Naive thymus-derived CD4-positive, alpha-beta T cell (primary cell): ENCODE results near the gene GIMD1. TPM values are rescaled to one million over a fixed set of nuclear protein-coding genes. Genes with fewer than 3 reads are reported as not detected.

Experiments used
- ATAC-seq: fragments of 150-1000 bp; cut with Tn5 transposase; 2 replicates; pipeline ENCODE4 v1.10.0; 2021; ENCODE audit warnings: mild to moderate bottlenecking, moderate library complexity
- CTCF ChIA-PET: fragments of 350-600 bp; sonication (Branson Sonifier 250); formaldehyde crosslinking; loops from one replicate; lab custom pipeline; 2021; ENCODE audit warnings: antibody characterized with exemption; lab: Charles Lee
- POLR2A ChIA-PET: fragments of 350-600 bp; sonication (Branson Sonifier 250); formaldehyde crosslinking; loops from one replicate; lab custom pipeline; 2021; ENCODE audit warnings: antibody characterized with exemption, inconsistent platforms; lab: Charles Lee
- DNase-seq, 9 donors: peaks; one replicate each; pipeline versions ENCODE4 v3.0.0 to v3.0.0-alpha.2; 2020 to 2022; ENCODE audit warnings: mixed read lengths in 1 of 9
- H3K27ac ChIP-seq: one replicate; pipeline ENCODE4 v1.7.0; 2013; ENCODE audit warnings: mild to moderate bottlenecking, low read depth, low read length, moderate library complexity
- H3K27me3 ChIP-seq, 2 donors: one replicate each; pipeline ENCODE4 v1.7.0; 2013; ENCODE audit warnings: low read length in 2 of 2, mild to moderate bottlenecking in 2 of 2, moderate library complexity in 2 of 2; ENCODE audit not compliant: control insufficient read depth in 2 of 2, insufficient read depth in 2 of 2
- H3K36me3 ChIP-seq, 3 experiments: 1 replicate in 2 of 3; 2 replicates in 1 of 3; pipeline ENCODE4 v1.7.0; 2013; ENCODE audit warnings: low read length in 3 of 3, mild to moderate bottlenecking in 3 of 3, moderate library complexity in 1 of 3; ENCODE audit not compliant: insufficient read depth in 3 of 3, control insufficient read depth in 2 of 3
- H3K4me1 ChIP-seq, 2 donors: one replicate each; pipeline ENCODE4 v1.7.0; 2013; ENCODE audit warnings: low read length in 2 of 2, mild to moderate bottlenecking in 2 of 2, moderate library complexity in 1 of 2; ENCODE audit not compliant: control insufficient read depth in 2 of 2, insufficient read depth in 2 of 2
- H3K4me3 ChIP-seq: 2 replicates; pipeline ENCODE4 v1.7.0; 2013; ENCODE audit warnings: mild to moderate bottlenecking, low read length
- H3K9me3 ChIP-seq, 3 experiments: 1 replicate in 2 of 3; 2 replicates in 1 of 3; pipeline ENCODE4 v1.7.0; 2013; ENCODE audit warnings: low read length in 3 of 3; ENCODE audit not compliant: control insufficient read depth in 2 of 3
- H3K27ac Mint-ChIP-seq, 9 donors: one replicate each; pipeline ENCODE4 v1.8.0; 2020 to 2022; ENCODE audit warnings: mixed read lengths in 9 of 9, mild to moderate bottlenecking in 8 of 9, moderate library complexity in 5 of 9, inconsistent platforms in 2 of 9
- H3K27me3 Mint-ChIP-seq, 5 donors: one replicate each; pipeline ENCODE4 v1.8.0; 2021 to 2022; ENCODE audit warnings: mixed read lengths in 5 of 5, mild to moderate bottlenecking in 1 of 5
- H3K36me3 Mint-ChIP-seq, 5 donors: one replicate each; pipeline ENCODE4 v1.8.0; 2020 to 2022; ENCODE audit warnings: mixed read lengths in 5 of 5, mild to moderate bottlenecking in 3 of 5, inconsistent platforms in 1 of 5
- H3K4me1 Mint-ChIP-seq, 7 donors: one replicate each; pipeline ENCODE4 v1.8.0; 2020 to 2022; ENCODE audit warnings: mixed read lengths in 7 of 7, mild to moderate bottlenecking in 3 of 7, inconsistent platforms in 1 of 7
- H3K4me3 Mint-ChIP-seq, 10 donors: one replicate each; pipeline ENCODE4 v1.8.0; 2020 to 2022; ENCODE audit warnings: mild to moderate bottlenecking in 10 of 10, mixed read lengths in 10 of 10, moderate library complexity in 6 of 10, inconsistent platforms in 2 of 10
- H3K9me3 Mint-ChIP-seq, 11 donors: one replicate each; pipeline ENCODE4 v1.8.0; 2020 to 2022; ENCODE audit warnings: mixed read lengths in 11 of 11, mild to moderate bottlenecking in 4 of 11, inconsistent platforms in 1 of 11, moderate library complexity in 1 of 11
- intact Hi-C, 2 donors: fragments of 100-400 bp; cut with micrococcal nuclease; formaldehyde crosslinking; loops; one replicate each; pipeline ENCODE4 v1.15.1; 2023
- polyA plus RNA-seq, 2 donors: library from polyadenylated mRNA; unstranded; fragments of 300-500 nt; fragmentation: Illumina TruSeq; gene quantifications; one replicate each; pipeline ENCODE4 v1.2.3, GENCODE V29; 2021
- total RNA-seq, 6 experiments: library from RNA in 5 of 6; stranded (reverse) in 5 of 6; gene quantifications; 1 replicate in 5 of 6; 2 replicates in 1 of 6; pipeline ENCODE4 v1.2.3 and lab custom pipeline; 2021 to 2026

Gene GIMD1
- total and polyA plus RNA-seq, 7 experiments from 2014 or later = not detected

- peak; percentile 24 for ATAC-seq
- ChIA-PET POLR2A (interaction anchor here (0.6 to 2.0 kb wide), 8 partner anchors 12 to 1405 kb away, joined by 3 to 6 read pairs (median 4); partner anchors contain the start of genes PAPSS1 and PPA2), CTCF (interaction anchor here (1.2 kb wide), 1 partner anchor 842 kb away, joined by 3 read pairs; the partner anchor contains the start of gene PPA2)
- peaks cover 0 to 16% (median 11%) of the 10 kb centered on the region in 5 donors for H3K36me3 Mint-ChIP-seq
- peak overlapping the region; percentile 95 for H3K4me3 ChIP-seq
- H3K36me3 ChIP-seq = peaks cover 0 to 4% (median 0%) of the 10 kb centered on the region in 3 experiments
- peaks cover 23 to 51% (median 44%) of the 10 kb centered on the region in 7 donors for H3K4me1 Mint-ChIP-seq
- peaks cover 22 to 24% of the 10 kb centered on the region in 2 donors for H3K4me1 ChIP-seq
- H3K27me3 Mint-ChIP-seq = no peaks in the 10 kb centered on the region
- intact Hi-C loops = loop anchor here (5.0 to 10.0 kb wide), 3 partner anchors 1617 to 1672 kb away; partner anchors contain the start of genes HADH (in 2 of the 2) and CYP2U1 (in 1 of the 2)
- H3K27me3 ChIP-seq = no peaks in the 10 kb centered on the region
- H3K9me3 ChIP-seq = no peaks in the 10 kb centered on the region
- no peak overlapping the region for H3K4me3 Mint-ChIP-seq
- no peak overlapping the region for H3K27ac Mint-ChIP-seq
- peak in 1 of 9 donors; percentile 54 for DNase-seq
- H3K9me3 Mint-ChIP-seq = no peaks in the 10 kb centered on the region
- H3K27ac ChIP-seq = peak overlapping the region; percentile 90
Observed at GRCh38 chr4:106315476-106315967, 53.1 kb downstream of the GIMD1 start.

- DNase-seq = peak in 1 of 9 donors; percentile 12
- Histone ChIP-seq H3K4me3 (peak overlapping the region; percentile 95), H3K27ac (peak overlapping the region; percentile 90), H3K27me3 (no peaks in the 10 kb centered on the region), H3K36me3 (peaks cover 0 to 4% (median 0%) of the 10 kb centered on the region in 3 experiments), H3K9me3 (no peaks in the 10 kb centered on the region), H3K4me1 (peaks cover 22 to 24% of the 10 kb centered on the region in 2 donors)
- ChIA-PET CTCF (interaction anchor here (1.2 kb wide), 1 partner anchor 841 kb away, joined by 3 read pairs; the partner anchor contains the start of gene PPA2), POLR2A (interaction anchor here (0.6 to 2.0 kb wide), 4 partner anchors 12 to 1405 kb away, joined by 3 to 6 read pairs (median 4); partner anchors contain the start of gene PAPSS1)
- intact Hi-C loops = loop anchor here (5.0 to 10.0 kb wide), 4 partner anchors 78 to 1672 kb away; partner anchors contain the start of genes HADH (in 2 of the 2) and CYP2U1 (in 1 of the 2)
- Mint-ChIP-seq H3K27me3 (no peaks in the 10 kb centered on the region), H3K36me3 (peaks cover 0 to 11% (median 5%) of the 10 kb centered on the region in 5 donors), H3K27ac (no peak overlapping the region), H3K4me3 (no peak overlapping the region), H3K4me1 (peaks cover 23 to 51% (median 46%) of the 10 kb centered on the region in 7 donors), H3K9me3 (no peaks in the 10 kb centered on the region)
- ATAC-seq = no peak
Observed at GRCh38 chr4:106314960-106315359, 53.6 kb downstream of the GIMD1 start.

- Mint-ChIP-seq H3K27me3 (no peaks in the 10 kb centered on the region), H3K27ac (peak overlapping the region in 4 of 9 donors; percentile 44 to 88 (median 82)), H3K4me1 (peaks cover 19 to 60% (median 51%) of the 10 kb centered on the region in 7 donors), H3K36me3 (peaks cover 0 to 7% (median 4%) of the 10 kb centered on the region in 5 donors), H3K4me3 (peak overlapping the region in 4 of 10 donors; percentile 5 to 55 (median 23)), H3K9me3 (no peaks in the 10 kb centered on the region)
- Histone ChIP-seq H3K27ac (peak overlapping the region; percentile 19), H3K27me3 (no peaks in the 10 kb centered on the region), H3K4me1 (peaks cover 17 to 22% of the 10 kb centered on the region in 2 donors), H3K4me3 (no peak overlapping the region), H3K9me3 (no peaks in the 10 kb centered on the region), H3K36me3 (peaks cover 0 to 4% (median 0%) of the 10 kb centered on the region in 3 experiments)
- ChIA-PET CTCF (no interaction called here), POLR2A (interaction anchor here (0.5 to 0.7 kb wide), 3 partner anchors 44 to 120 kb away, joined by 3 read pairs; no protein-coding TSS in a partner anchor)
- DNase-seq = no peak
- ATAC-seq = no peak
- intact Hi-C loops = loop anchor here (5.0 to 10.0 kb wide), 2 partner anchors 76 to 1672 kb away; partner anchors contain the start of gene HADH (in 1 of the 2)
Observed at GRCh38 chr4:106312997-106313522, 55.5 kb downstream of the GIMD1 start.

GRCh38 chr4:106312377-106312776 is 56.2 kb downstream of the GIMD1 start:
- Histone ChIP-seq H3K36me3 (peaks cover 0 to 4% (median 0%) of the 10 kb centered on the region in 3 experiments), H3K4me3 (no peak overlapping the region), H3K27me3 (no peaks in the 10 kb centered on the region), H3K4me1 (peaks cover 10 to 15% of the 10 kb centered on the region in 2 donors), H3K9me3 (no peaks in the 10 kb centered on the region), H3K27ac (no peak overlapping the region)
- ChIA-PET CTCF (no interaction called here), POLR2A (interaction anchor here (0.5 kb wide), 1 partner anchor 85 kb away, joined by 3 read pairs; no protein-coding TSS in a partner anchor)
- peaks cover 14 to 60% (median 51%) of the 10 kb centered on the region in 7 donors for H3K4me1 Mint-ChIP-seq
- ATAC-seq = no peak
- intact Hi-C loops = loop anchor here (5.0 to 10.0 kb wide), 2 partner anchors 75 to 1672 kb away; partner anchors contain the start of gene HADH (in 1 of the 2)
- H3K4me3 Mint-ChIP-seq = peak overlapping the region in 1 of 10 donors; percentile 36
- no peaks in the 10 kb centered on the region for H3K27me3 Mint-ChIP-seq
- DNase-seq = no peak
- no peaks in the 10 kb centered on the region for H3K9me3 Mint-ChIP-seq
- peak overlapping the region in 4 of 9 donors; percentile 15 to 88 (median 38) for H3K27ac Mint-ChIP-seq
- H3K36me3 Mint-ChIP-seq = peaks cover 0 to 7% (median 4%) of the 10 kb centered on the region in 5 donors

Other genes with a start within 250 kb of the GIMD1 start
- gene TBCK, start 52.6 kb downstream of the GIMD1 start, total RNA-seq = 10 to 100 TPM; 41.3 to 70.7 (median 60.7) TPM
- gene TBCK, start 52.6 kb downstream of the GIMD1 start, polyA plus RNA-seq = 10 to 100 TPM; 29.5 to 33.0 TPM
- gene AIMP1, start 52.2 kb downstream of the GIMD1 start, total RNA-seq = 10 to 100 TPM; 44.2 to 59.2 (median 56.8) TPM
- 10 to 100 TPM; 59.0 to 79.0 TPM for gene AIMP1, start 52.2 kb downstream of the GIMD1 start, polyA plus RNA-seq